Astrocyte of the hippocampus (primary cell): ENCODE measurements around the gene CRYBG1.

Source experiments
- DNase-seq: peaks from one replicate; pipeline ENCODE4 v3.0.0; 2011; ENCODE audit warnings: low read depth, low spot score

CRYBG1 gene

GRCh38 chr6:106458021-106458986, 97.8 kb downstream of the CRYBG1 start:
- no peak for DNase-seq

GRCh38 chr6:106460481-106460880, 100.0 kb downstream of the CRYBG1 start:
- no peak for DNase-seq

- no peak for DNase-seq
These were observed 100.6 kb downstream of the CRYBG1 start for GRCh38 chr6:106461084-106461483.

GRCh38 chr6:106462923-106463557, 102.5 kb downstream of the CRYBG1 start:
- DNase-seq: no peak

- no peak for DNase-seq
These were observed 105.7 kb downstream of the CRYBG1 start for GRCh38 chr6:106466211-106466610.

- DNase-seq: no peak
These were observed 108.4 kb downstream of the CRYBG1 start for GRCh38 chr6:106468935-106469334.

- no peak for DNase-seq
These were observed 109.4 kb downstream of the CRYBG1 start for GRCh38 chr6:106469882-106470281.

- DNase-seq: no peak
These were observed 109.8 kb downstream of the CRYBG1 start for GRCh38 chr6:106470316-106470715.

- no peak for DNase-seq
These were observed 110.3 kb downstream of the CRYBG1 start for GRCh38 chr6:106470811-106471210.

GRCh38 chr6:106473812-106474211, 113.3 kb downstream of the CRYBG1 start:
- peak; percentile 37 for DNase-seq

- no peak for DNase-seq
These were observed 113.9 kb downstream of the CRYBG1 start for GRCh38 chr6:106474466-106474865.

- peak; percentile 8 for DNase-seq
These were observed 114.8 kb downstream of the CRYBG1 start for GRCh38 chr6:106475284-106475683.

GRCh38 chr6:106476331-106477105, 116.0 kb downstream of the CRYBG1 start:
- DNase-seq: peak; percentile 63

- DNase-seq: peak; percentile 3
These were observed 116.6 kb downstream of the CRYBG1 start for GRCh38 chr6:106477146-106477545.

GRCh38 chr6:106477790-106478189, 117.3 kb downstream of the CRYBG1 start:
- peak; percentile 11 for DNase-seq

GRCh38 chr6:106486236-106486635, 125.7 kb downstream of the CRYBG1 start:
- DNase-seq: peak; percentile 44

- peak; percentile 49 for DNase-seq
These were observed 128.2 kb downstream of the CRYBG1 start for GRCh38 chr6:106488494-106489370.

- DNase-seq: no peak
These were observed 129.5 kb downstream of the CRYBG1 start for GRCh38 chr6:106490030-106490429.

GRCh38 chr6:106490436-106490835, 129.9 kb downstream of the CRYBG1 start:
- DNase-seq: no peak

- no peak for DNase-seq
These were observed 130.5 kb downstream of the CRYBG1 start for GRCh38 chr6:106490974-106491373.

- no peak for DNase-seq
These were observed 134.5 kb downstream of the CRYBG1 start for GRCh38 chr6:106495014-106495413.
